A673 (cell line): ENCODE results near the gene AOPEP.

Source experiments
- EZH2 ChIP-seq: fragments of 200-600 bp; sonication (generic); IDR thresholded peaks from 2 replicates; pipeline ENCODE4 v1.6.1; 2017; ENCODE audit warnings: borderline replicate concordance, low read depth, mild to moderate bottlenecking, mixed read lengths, antibody characterized with exemption, low read length; ENCODE audit not compliant: poor library complexity, severe bottlenecking
- TF ChIP-seq, protein P1 (sequence below): fragments of 300-800, 200-600 bp; sonication (generic); conservative IDR thresholded peaks from 2 replicates; pipeline ENCODE4 v1.5.1; 2017; ENCODE audit warnings: low read depth, mild to moderate bottlenecking, antibody characterized with exemption, low read length, moderate library complexity, mixed read lengths

DNA sequence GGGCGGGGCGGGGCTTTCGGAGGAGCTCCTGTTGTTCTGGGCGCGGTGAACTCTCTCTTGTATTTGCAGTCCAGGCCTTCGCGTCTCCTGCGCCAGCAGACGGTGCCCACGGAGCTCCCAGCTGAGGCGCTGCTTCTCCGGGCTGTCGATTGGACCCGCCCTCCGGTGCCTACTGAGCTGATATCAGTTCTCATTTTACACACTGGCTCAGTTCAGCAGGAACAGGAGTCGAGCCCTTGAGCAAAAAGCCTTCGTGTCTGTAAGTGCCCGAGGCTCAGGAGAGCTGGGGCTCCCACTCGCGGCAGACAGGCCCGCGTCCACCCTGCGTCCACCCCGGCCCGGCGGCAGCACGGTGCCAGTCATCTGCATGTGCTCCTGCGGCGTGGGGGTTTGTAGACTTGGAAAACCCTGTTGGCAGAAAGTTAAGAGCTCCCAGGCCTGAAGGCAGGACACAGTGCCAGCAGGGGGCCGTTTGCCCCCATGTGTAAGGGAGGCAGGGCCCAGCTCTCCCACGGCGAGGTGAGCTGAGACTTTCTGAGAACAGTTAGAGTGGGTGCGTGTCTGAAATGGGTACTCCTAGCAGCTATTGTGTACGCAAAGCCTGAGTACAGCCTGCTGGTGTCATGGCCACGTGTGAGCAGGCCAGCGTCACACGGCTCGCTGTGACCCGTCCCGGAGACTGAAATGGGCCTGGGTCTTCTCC, 359.5 kb downstream of the AOPEP start:
- TF ChIP-seq EZH2: no peak
- TF ChIP-seq, protein P1, sequence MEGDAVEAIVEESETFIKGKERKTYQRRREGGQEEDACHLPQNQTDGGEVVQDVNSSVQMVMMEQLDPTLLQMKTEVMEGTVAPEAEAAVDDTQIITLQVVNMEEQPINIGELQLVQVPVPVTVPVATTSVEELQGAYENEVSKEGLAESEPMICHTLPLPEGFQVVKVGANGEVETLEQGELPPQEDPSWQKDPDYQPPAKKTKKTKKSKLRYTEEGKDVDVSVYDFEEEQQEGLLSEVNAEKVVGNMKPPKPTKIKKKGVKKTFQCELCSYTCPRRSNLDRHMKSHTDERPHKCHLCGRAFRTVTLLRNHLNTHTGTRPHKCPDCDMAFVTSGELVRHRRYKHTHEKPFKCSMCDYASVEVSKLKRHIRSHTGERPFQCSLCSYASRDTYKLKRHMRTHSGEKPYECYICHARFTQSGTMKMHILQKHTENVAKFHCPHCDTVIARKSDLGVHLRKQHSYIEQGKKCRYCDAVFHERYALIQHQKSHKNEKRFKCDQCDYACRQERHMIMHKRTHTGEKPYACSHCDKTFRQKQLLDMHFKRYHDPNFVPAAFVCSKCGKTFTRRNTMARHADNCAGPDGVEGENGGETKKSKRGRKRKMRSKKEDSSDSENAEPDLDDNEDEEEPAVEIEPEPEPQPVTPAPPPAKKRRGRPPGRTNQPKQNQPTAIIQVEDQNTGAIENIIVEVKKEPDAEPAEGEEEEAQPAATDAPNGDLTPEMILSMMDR: no peak
